Measurements from ENCODE around the gene CUBN. TPM values are rescaled to one million over a fixed set of nuclear protein-coding genes. Genes with fewer than 3 reads are reported as not detected.
"Not testable (repeated sequence)": the region's sequence is repeated elsewhere in the genome, so short reads cannot be mapped to it uniquely, and the experiment has no call there.

Gene CUBN
- total RNA-seq, 4 donors from 2014 or later: 0.37 to 1.5 (median 1.1) TPM

DNA sequence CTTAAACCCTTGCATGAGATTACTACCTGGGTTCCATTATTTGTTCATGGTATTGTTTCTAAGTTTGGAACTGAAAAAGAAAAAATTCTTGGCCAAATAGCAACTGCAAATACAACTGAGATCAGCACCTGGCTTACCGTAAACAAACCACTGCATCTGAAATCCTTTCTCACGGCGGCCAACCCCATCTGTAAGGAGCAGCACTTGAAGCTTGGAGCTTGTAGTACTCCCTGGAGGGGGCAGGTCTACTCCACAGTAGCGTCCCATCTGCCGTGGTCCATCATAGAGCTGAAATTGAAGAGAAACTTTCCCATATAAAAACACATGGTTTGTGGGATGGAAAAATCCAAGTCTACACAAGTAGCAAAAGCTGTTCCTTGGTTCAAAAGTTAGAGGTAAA is 109.9 kb downstream of the CUBN start:
- H3K9me3 ChIP-seq: no peaks in the 10 kb centered on the region
- WGBS, 2 donors (ENCODE audit: low coverage in 1 of 2): 84% methylated on average over 5 of the region's 5 CpGs; no CpG with 5 or more reads in 1 of the 2 donors
- in situ Hi-C loops (cut with MboI; ENCODE audit: low pct_ligation_motif_present in 1 of 4, low pct_unique_long_range_greater_than_20kb in 1 of 4, low sequenced_read_pairs in 3 of 4) (no loop called here), intact Hi-C loops (cut with DNase I; ENCODE audit: low total_unique reads) (no loop called here)
- TF ChIP-seq EP300 (IDR thresholded peaks at IDR 0.05; ENCODE audit: low read depth) (no peak), CTCF (IDR thresholded peaks at IDR 0.05) (no peak)
- DNase-seq: peak; percentile 44
- no peaks in the 10 kb centered on the region for H3K36me3 ChIP-seq
- peaks cover 4 to 21% (median 4%) of the 10 kb centered on the region in 4 donors for H3K4me1 ChIP-seq
- H3K27ac ChIP-seq: no peak overlapping the region
- H3K4me3 ChIP-seq: no peak overlapping the region
- H3K27me3 ChIP-seq: no peaks in the 10 kb centered on the region

DNA sequence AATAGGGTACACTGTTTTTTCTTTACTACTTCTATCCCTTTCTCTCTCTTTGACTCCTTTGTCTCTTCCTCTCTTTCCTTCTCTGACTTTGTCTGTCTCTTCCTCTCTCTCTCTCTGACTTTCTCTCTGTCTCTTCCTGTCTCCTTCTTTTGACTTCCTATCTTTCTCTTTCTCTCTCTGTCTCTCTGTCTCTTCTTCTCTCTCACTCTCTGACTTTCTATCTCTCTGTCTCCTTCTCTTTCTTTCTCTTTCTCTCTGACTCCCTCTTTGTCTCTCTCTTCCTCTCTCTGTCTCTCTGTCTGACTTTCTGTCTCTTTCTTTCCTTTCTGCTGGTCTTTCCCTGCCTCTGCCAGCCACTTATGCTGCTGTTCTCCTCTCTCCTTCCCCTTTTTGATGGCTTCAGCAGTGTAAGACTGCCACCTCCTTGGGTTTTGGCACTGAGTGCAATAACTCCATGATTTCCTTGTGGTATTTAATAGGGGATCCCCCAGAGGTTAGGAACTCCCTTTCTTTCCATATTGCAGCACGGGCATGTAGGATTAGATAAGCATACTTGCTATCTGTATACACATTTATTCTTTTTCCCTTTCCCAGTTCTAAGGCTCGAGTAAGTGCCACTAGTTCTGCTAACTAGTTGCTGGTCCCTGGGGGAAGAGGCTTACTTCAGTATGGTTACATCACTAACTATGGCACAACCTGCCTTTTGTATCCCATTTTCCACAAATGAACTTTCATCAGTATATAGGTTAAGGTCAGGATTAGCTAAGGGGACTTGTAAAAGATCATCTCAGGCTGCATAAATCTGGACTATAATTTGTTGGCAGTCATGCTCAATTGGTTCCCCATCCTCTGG is 116.3 kb downstream of the CUBN start:
- H3K27ac ChIP-seq; intact Hi-C loops (cut with DNase I; ENCODE audit: low total_unique reads); H3K27me3 ChIP-seq; H3K9me3 ChIP-seq; H3K4me1 ChIP-seq; H3K4me3 ChIP-seq; in situ Hi-C loops (cut with MboI; ENCODE audit: low pct_ligation_motif_present in 1 of 4, low pct_unique_long_range_greater_than_20kb in 1 of 4, low sequenced_read_pairs in 3 of 4); DNase-seq; H3K36me3 ChIP-seq: not testable (repeated sequence)
- 37 to 63% methylated on average over 1 to 2 of the region's 2 CpGs for WGBS, 2 donors (ENCODE audit: low coverage in 1 of 2)

DNA sequence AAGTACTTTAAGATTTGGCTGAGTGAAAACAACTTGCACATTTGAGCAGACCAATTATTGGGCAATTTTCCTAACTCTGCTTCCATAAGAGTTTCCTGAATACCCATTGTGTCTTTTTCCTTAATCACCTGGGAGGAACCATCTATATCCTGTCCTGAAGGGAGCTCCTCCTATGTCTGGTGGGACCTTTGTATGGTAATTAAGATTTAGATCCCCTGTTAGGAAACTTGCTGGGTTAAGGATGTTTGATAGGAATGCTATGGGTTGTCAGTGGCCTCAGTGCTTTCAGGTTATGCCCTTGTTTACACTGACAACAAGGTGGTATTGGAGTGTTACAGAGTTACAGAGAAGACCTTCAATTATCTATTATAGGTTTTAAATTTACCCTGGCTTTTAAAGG is 116.9 kb downstream of the CUBN start:
- H3K36me3 ChIP-seq; in situ Hi-C loops (cut with MboI; ENCODE audit: low pct_ligation_motif_present in 1 of 4, low pct_unique_long_range_greater_than_20kb in 1 of 4, low sequenced_read_pairs in 3 of 4); intact Hi-C loops (cut with DNase I; ENCODE audit: low total_unique reads); H3K27me3 ChIP-seq; H3K4me3 ChIP-seq; DNase-seq; H3K27ac ChIP-seq; H3K9me3 ChIP-seq: not testable (repeated sequence)
- peaks cover 0 to 12% (median 5%) of the 10 kb centered on the region in 4 donors for H3K4me1 ChIP-seq

DNA sequence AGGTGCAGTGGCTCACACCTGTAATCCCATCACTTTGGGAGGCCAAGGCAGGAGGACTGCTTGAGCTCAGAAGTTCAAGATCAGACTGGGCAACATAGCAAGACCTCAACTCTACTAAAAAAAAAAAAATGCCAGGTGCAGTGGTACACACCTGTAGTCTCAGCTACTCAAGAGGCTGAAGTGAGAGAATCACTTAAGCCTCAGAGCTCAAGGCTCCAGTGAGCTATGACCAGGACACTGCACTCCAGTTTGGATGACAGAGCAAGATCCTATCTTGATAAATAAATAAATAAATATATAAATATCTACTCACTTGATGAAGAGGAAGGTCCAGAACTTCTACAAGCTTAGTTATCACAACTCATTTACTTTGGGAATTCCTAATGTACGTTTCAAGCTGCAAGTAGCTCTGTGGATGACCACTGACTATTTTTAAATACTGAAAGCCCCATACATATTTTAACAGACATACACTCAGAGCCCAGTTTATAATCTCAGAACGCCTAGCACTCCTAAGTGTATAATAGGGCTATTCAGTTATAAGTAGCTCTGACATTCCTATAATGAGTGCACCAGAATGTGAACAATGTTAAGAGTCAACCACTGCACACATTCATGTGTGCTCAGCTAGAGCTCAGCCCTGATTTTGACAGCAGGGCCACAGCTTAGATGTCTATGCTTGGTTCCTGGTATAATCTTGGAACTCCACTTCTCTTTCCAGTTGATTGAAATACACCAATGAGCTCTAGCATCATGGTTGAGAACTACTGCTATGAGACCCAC is 119.1 kb downstream of the CUBN start:
- H3K4me1 ChIP-seq: peaks cover 0 to 23% (median 10%) of the 10 kb centered on the region in 4 donors
- no peaks in the 10 kb centered on the region for H3K27me3 ChIP-seq
- 72 to 75% methylated on average over 2 of the region's 2 CpGs for WGBS, 2 donors (ENCODE audit: low coverage in 1 of 2)
- H3K27ac ChIP-seq: peak overlapping the region; percentile 51 to 77 (median 66)
- no peak overlapping the region for H3K4me3 ChIP-seq
- no peak for DNase-seq
- in situ Hi-C loops (cut with MboI; ENCODE audit: low pct_ligation_motif_present in 1 of 4, low pct_unique_long_range_greater_than_20kb in 1 of 4, low sequenced_read_pairs in 3 of 4) (no loop called here), intact Hi-C loops (cut with DNase I; ENCODE audit: low total_unique reads) (no loop called here)
- TF ChIP-seq POLR2AphosphoS5 (IDR thresholded peaks at IDR 0.05) (no peak), EP300 (IDR thresholded peaks at IDR 0.05; ENCODE audit: low read depth) (no peak), POLR2A (IDR thresholded peaks at IDR 0.05) (no peak), CTCF (IDR thresholded peaks at IDR 0.05) (no peak)
- H3K36me3 ChIP-seq: no peaks in the 10 kb centered on the region
- H3K9me3 ChIP-seq: no peaks in the 10 kb centered on the region

DNA sequence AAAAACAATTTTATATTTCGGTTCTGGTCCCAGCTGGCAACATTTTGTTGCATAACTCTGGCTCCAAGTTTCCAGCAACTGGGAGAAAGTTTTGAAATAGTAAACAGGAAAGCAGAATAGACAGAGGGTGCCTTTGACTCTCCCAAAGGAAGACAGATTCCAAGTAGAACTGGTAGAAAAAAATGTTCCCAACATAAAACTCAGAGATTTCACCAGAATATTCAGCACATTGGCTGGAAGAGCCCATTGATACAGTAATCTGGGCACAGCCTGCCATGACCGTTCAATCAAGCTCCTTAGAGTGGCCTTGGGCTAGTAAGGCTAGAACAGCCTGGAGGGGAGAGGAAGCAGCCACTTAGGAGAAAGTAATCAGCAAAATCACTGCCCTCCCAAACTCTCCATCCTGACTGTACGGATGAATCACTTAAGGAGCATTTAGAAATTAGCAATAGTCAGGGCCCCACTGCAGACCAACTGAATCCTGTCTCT is 120.4 kb downstream of the CUBN start:
- no peaks in the 10 kb centered on the region for H3K27me3 ChIP-seq
- peak overlapping the region; percentile 51 to 77 (median 66) for H3K27ac ChIP-seq
- DNase-seq: no peak
- H3K9me3 ChIP-seq: no peaks in the 10 kb centered on the region
- intact Hi-C loops (cut with DNase I; ENCODE audit: low total_unique reads) (no loop called here), in situ Hi-C loops (cut with MboI; ENCODE audit: low pct_ligation_motif_present in 1 of 4, low pct_unique_long_range_greater_than_20kb in 1 of 4, low sequenced_read_pairs in 3 of 4) (no loop called here)
- 69 to 74% methylated on average over 3 of the region's 3 CpGs for WGBS, 2 donors (ENCODE audit: low coverage in 1 of 2)
- TF ChIP-seq POLR2AphosphoS5 (IDR thresholded peaks at IDR 0.05) (peak in 1 of 3 donors; percentile 26), POLR2A (IDR thresholded peaks at IDR 0.05) (no peak)
- H3K4me3 ChIP-seq: no peak overlapping the region
- peaks cover 0 to 23% (median 10%) of the 10 kb centered on the region in 4 donors for H3K4me1 ChIP-seq
- no peaks in the 10 kb centered on the region for H3K36me3 ChIP-seq

Measured in transverse colon (tissue), 4 donors.